H1 (cell line): Measurements from ENCODE around the gene HPN. TPM values are rescaled to one million over a fixed set of nuclear protein-coding genes. Genes with fewer than 3 reads are reported as not detected.

Experiments used
- CTCF ChIA-PET: fragments of 300-600 bp; sonication (Branson Sonifier 250); formaldehyde crosslinking; loops from one replicate; lab custom pipeline; 2021; ENCODE audit not compliant: partially characterized antibody; lab: Charles Lee
- POLR2A ChIA-PET: fragments of 300-600 bp; sonication (Branson Sonifier 250); formaldehyde crosslinking; loops from one replicate; lab custom pipeline; 2021; ENCODE audit warnings: inconsistent platforms; ENCODE audit not compliant: partially characterized antibody; lab: Charles Lee
- DNase-seq, 2 experiments: peaks; one replicate each; pipeline versions ENCODE4 v3.0.0 to v3.0.0-alpha.2; 2010 to 2022; ENCODE audit warnings: low spot score in 2 of 2, low read depth in 1 of 2, mixed read lengths in 1 of 2
- FAIRE-seq: peaks from 2 replicates; lab custom pipeline; 2011; peaks lifted over from hg19 to GRCh38; lab: Jason Lieb, UNC
- H2AFZ ChIP-seq: 2 replicates; pipeline ENCODE4 v1.8.1; 2012; ENCODE audit warnings: low read length, inconsistent platforms
- H2AK5ac ChIP-seq: 2 replicates; pipeline ENCODE4 v1.6.1; 2013; ENCODE audit warnings: low read depth, low read length
- H2BK120ac ChIP-seq: replicated peaks from 2 replicates; pipeline ENCODE3; 2013; ENCODE audit warnings: low read depth, low read length, inconsistent platforms
- H2BK12ac ChIP-seq: 2 replicates; pipeline ENCODE4 v1.6.1; 2013; ENCODE audit warnings: low read depth, low read length
- H2BK15ac ChIP-seq: 2 replicates; pipeline ENCODE4 v1.6.1; 2013; ENCODE audit warnings: low read length
- H2BK20ac ChIP-seq: 2 replicates; pipeline ENCODE4 v1.6.1; 2013; ENCODE audit warnings: low read length
- H2BK5ac ChIP-seq: 2 replicates; pipeline ENCODE4 v1.6.1; 2013; ENCODE audit warnings: low read depth, low read length
- H3K14ac ChIP-seq: 2 replicates; pipeline ENCODE4 v1.6.1; 2013; ENCODE audit warnings: inconsistent platforms; ENCODE audit not compliant: insufficient read length
- H3K18ac ChIP-seq: 2 replicates; pipeline ENCODE4 v1.6.1; 2013; ENCODE audit warnings: low read length; ENCODE audit errors: extremely low read depth
- H3K23ac ChIP-seq: 2 replicates; pipeline ENCODE4 v1.6.1; 2013; ENCODE audit warnings: inconsistent platforms; ENCODE audit not compliant: insufficient read length
- H3K23me2 ChIP-seq: 2 replicates; pipeline ENCODE4 v1.6.1; 2013; ENCODE audit warnings: low read depth, low read length
- H3K27ac ChIP-seq: 2 replicates; pipeline ENCODE4 v1.6.1; 2011; ENCODE audit warnings: low read depth, low read length, inconsistent platforms
- H3K27me3 ChIP-seq, 4 experiments: replicated peaks in 1 of 4; 1 replicate in 1 of 4; 2 replicates in 3 of 4; pipeline versions ENCODE4 v1.6.1 to v1.8.1; 2011 to 2013; ENCODE audit warnings: low read length in 3 of 4, mild to moderate bottlenecking in 3 of 4, inconsistent platforms in 2 of 4, mixed read lengths in 2 of 4, moderate library complexity in 1 of 4; ENCODE audit not compliant: control insufficient read depth in 3 of 4, insufficient read depth in 3 of 4; ENCODE audit errors: extremely low read depth in 1 of 4
- H3K36me3 ChIP-seq, 4 experiments: 2 replicates each; pipeline versions ENCODE4 v1.6.1 to v1.8.1; 2011 to 2013; ENCODE audit warnings: mild to moderate bottlenecking in 4 of 4, low read length in 3 of 4, moderate library complexity in 2 of 4, control low read depth in 1 of 4, inconsistent platforms in 1 of 4; ENCODE audit not compliant: insufficient read depth in 4 of 4, control insufficient read depth in 2 of 4
- H3K4ac ChIP-seq: replicated peaks from 2 replicates; pipeline ENCODE3; 2013; ENCODE audit warnings: low read length, low read depth, mixed read lengths, inconsistent platforms; ENCODE audit not compliant: insufficient read length
- H3K4me1 ChIP-seq, 4 experiments: replicated peaks in 1 of 4; 1 replicate in 1 of 4; 2 replicates in 3 of 4; pipeline versions ENCODE4 v1.6.1 to v1.8.1; 2011 to 2013; ENCODE audit warnings: low read length in 3 of 4, inconsistent platforms in 2 of 4, mixed read lengths in 1 of 4; ENCODE audit not compliant: insufficient read depth in 4 of 4, control insufficient read depth in 3 of 4
- H3K4me2 ChIP-seq, 2 experiments: 2 replicates each; pipeline versions ENCODE4 v1.6.1 to v1.8.1; 2011 to 2013; ENCODE audit warnings: low read depth in 2 of 2, low read length in 2 of 2, control low read depth in 1 of 2, inconsistent platforms in 1 of 2, mild to moderate bottlenecking in 1 of 2; ENCODE audit not compliant: insufficient read depth in 1 of 2
- H3K4me3 ChIP-seq, 4 experiments: fragments of 200-600, 300-600 bp in 1 of 4; sonication (generic), shearing (Covaris generic), sonication (Bioruptor Twin) in 1 of 4; 2 replicates each; pipeline versions ENCODE4 v1.5.1 to v1.8.1; 2011 to 2016; ENCODE audit warnings: low read length in 4 of 4, low read depth in 3 of 4, control low read depth in 2 of 4, inconsistent platforms in 2 of 4, mild to moderate bottlenecking in 2 of 4, mixed read lengths in 1 of 4, moderate library complexity in 1 of 4; ENCODE audit not compliant: insufficient read depth in 2 of 4; ENCODE audit errors: extremely low read depth in 1 of 4
- H3K56ac ChIP-seq: replicated peaks from 2 replicates; pipeline ENCODE3; 2013; ENCODE audit warnings: low read depth, mild to moderate bottlenecking, mixed read lengths, low read length, inconsistent platforms; ENCODE audit not compliant: insufficient read length
- H3K79me1 ChIP-seq: 2 replicates; pipeline ENCODE4 v1.6.1; 2013; ENCODE audit warnings: low read depth, low read length, control low read depth
- H3K79me2 ChIP-seq, 2 experiments: 2 replicates each; pipeline versions ENCODE4 v1.6.1 to v1.8.1; 2012 to 2013; ENCODE audit warnings: low read length in 2 of 2, mild to moderate bottlenecking in 2 of 2, inconsistent platforms in 1 of 2; ENCODE audit not compliant: insufficient read depth in 2 of 2, control insufficient read depth in 1 of 2
- H3K9ac ChIP-seq, 4 experiments: replicated peaks in 1 of 4; 1 replicate in 1 of 4; 2 replicates in 3 of 4; pipeline versions ENCODE4 v1.6.1 to v1.8.1; 2011 to 2013; ENCODE audit warnings: low read depth in 3 of 4, low read length in 3 of 4, control low read depth in 2 of 4, mild to moderate bottlenecking in 2 of 4, moderate library complexity in 2 of 4, inconsistent platforms in 1 of 4; ENCODE audit errors: extremely low read depth in 1 of 4
- H3K9me3 ChIP-seq, 2 experiments: 2 replicates each; pipeline versions ENCODE4 v1.6.1 to v1.8.1; 2012 to 2013; ENCODE audit warnings: mild to moderate bottlenecking in 2 of 2, moderate library complexity in 2 of 2, control low read depth in 1 of 2, inconsistent platforms in 1 of 2, low read depth in 1 of 2, low read length in 1 of 2, mixed read lengths in 1 of 2; ENCODE audit not compliant: insufficient read depth in 2 of 2
- H4K20me1 ChIP-seq, 2 experiments: replicated peaks in 1 of 2; 2 replicates each; pipeline versions ENCODE3 to v1.8.1; 2011 to 2013; ENCODE audit warnings: inconsistent platforms in 2 of 2, low read length in 2 of 2, mild to moderate bottlenecking in 1 of 2; ENCODE audit not compliant: insufficient read depth in 2 of 2, control insufficient read depth in 1 of 2
- H4K5ac ChIP-seq: 2 replicates; pipeline ENCODE4 v1.6.1; 2013; ENCODE audit warnings: low read length, low read depth, mixed read lengths, inconsistent platforms; ENCODE audit not compliant: insufficient read length
- H4K8ac ChIP-seq: 2 replicates; pipeline ENCODE4 v1.8.0; 2013; ENCODE audit warnings: mild to moderate bottlenecking, moderate library complexity, low read length, inconsistent platforms; ENCODE audit not compliant: insufficient read depth; ENCODE audit errors: extremely low read depth
- H4K91ac ChIP-seq: replicated peaks from 2 replicates; pipeline ENCODE3; 2013; ENCODE audit warnings: low read length, mixed read lengths, inconsistent platforms; ENCODE audit not compliant: insufficient read length
- BACH1 ChIP-seq: IDR thresholded peaks from 2 replicates; pipeline ENCODE4 v1.6.1; 2012; ENCODE audit warnings: low read length, improper control_type of control experiment
- CEBPB ChIP-seq: IDR thresholded peaks from 2 replicates; pipeline ENCODE4 v1.6.1; 2012; ENCODE audit warnings: low read depth, low read length
- HDAC2 ChIP-seq, 2 experiments: fragments of 300-600 bp in 1 of 2; sonication (generic) in 1 of 2; IDR thresholded peaks; 2 replicates each; pipeline ENCODE4 v1.6.1; 2011 to 2012; ENCODE audit warnings: low read depth in 2 of 2, low read length in 2 of 2, mild to moderate bottlenecking in 2 of 2, moderate library complexity in 2 of 2, borderline replicate concordance in 1 of 2, inconsistent platforms in 1 of 2
- MAFK ChIP-seq: IDR thresholded peaks from 2 replicates; pipeline ENCODE4 v1.6.1; 2012; ENCODE audit warnings: low read depth, mild to moderate bottlenecking, improper control_type of control experiment, low read length
- SIN3A ChIP-seq, 2 experiments: IDR thresholded peaks in 1 of 2; conservative IDR thresholded peaks in 1 of 2; 2 replicates each; pipeline ENCODE4 v1.6.1; 2011 to 2012; ENCODE audit warnings: low read length in 2 of 2, improper control_type of control experiment in 1 of 2, low read depth in 1 of 2, mild to moderate bottlenecking in 1 of 2
- TAF1 ChIP-seq: IDR thresholded peaks from 2 replicates; pipeline ENCODE4 v1.6.1; 2011; ENCODE audit warnings: mild to moderate bottlenecking, low read depth, low read length
- TBP ChIP-seq: IDR thresholded peaks from 2 replicates; pipeline ENCODE4 v1.6.1; 2011; ENCODE audit warnings: low read depth, low read length, improper control_type of control experiment
- TCF12 ChIP-seq: IDR thresholded peaks from 2 replicates; pipeline ENCODE4 v1.6.1; 2011; ENCODE audit warnings: low read depth, mild to moderate bottlenecking, low read length
- WGBS, 2 experiments: shearing (Covaris generic) in 1 of 2; methylation state at CpG; one replicate each; pipeline versions ENCODE4 v1.1.6 to v1.1.7; 2013 to 2015; ENCODE audit warnings: low lambda C conversion rate in 2 of 2, mixed read lengths in 2 of 2, inconsistent platforms in 1 of 2, low coverage in 1 of 2, missing lambda C conversion rate in 1 of 2; ENCODE audit not compliant: insufficient replicate concordance in 2 of 2, insufficient coverage in 1 of 2, insufficient read length in 1 of 2; ENCODE audit errors: extremely low coverage in 1 of 2, missing lambda C conversion rate in 1 of 2; 5-methylcytosine and 5-hydroxymethylcytosine counted together
- polyA plus RNA-seq, 7 experiments: library from polyadenylated mRNA; depleted of rRNA in 3 of 7; stranded (reverse) in 5 of 7; unstranded in 2 of 7; fragments of >200 nt in 5 of 7; fragments of 200-250 nt in 2 of 7; gene quantifications; 1 replicate in 5 of 7; 2 replicates in 1 of 7; 4 replicates in 1 of 7; pipeline versions ENCODE4 v1.2.1 to v1.2.3, GENCODE V29; 2011 to 2013; ENCODE audit warnings: missing spikeins in 2 of 7, mixed read lengths in 2 of 7
- total RNA-seq: library from RNA; stranded (reverse); fragmentation: NEBNext Ultra II Directional; extraction: Animal tissue kit (Norgen Biotek cat#: 25700); gene quantifications from 2 replicates; pipeline ENCODE4 v1.2.1, GENCODE V29; 2021
- TF ChIP-seq, protein P1 (sequence below): IDR thresholded peaks from 2 replicates; pipeline ENCODE4 v1.6.1; 2011; ENCODE audit warnings: low read depth, mild to moderate bottlenecking, low read length; ENCODE audit not compliant: insufficient read depth

The HPN gene
- total and polyA plus RNA-seq, 2 of the 8 experiments (the other 6 are each of a cell fraction or from before 2014, with no cell fraction given): 14.7 to 33.7 TPM

DNA sequence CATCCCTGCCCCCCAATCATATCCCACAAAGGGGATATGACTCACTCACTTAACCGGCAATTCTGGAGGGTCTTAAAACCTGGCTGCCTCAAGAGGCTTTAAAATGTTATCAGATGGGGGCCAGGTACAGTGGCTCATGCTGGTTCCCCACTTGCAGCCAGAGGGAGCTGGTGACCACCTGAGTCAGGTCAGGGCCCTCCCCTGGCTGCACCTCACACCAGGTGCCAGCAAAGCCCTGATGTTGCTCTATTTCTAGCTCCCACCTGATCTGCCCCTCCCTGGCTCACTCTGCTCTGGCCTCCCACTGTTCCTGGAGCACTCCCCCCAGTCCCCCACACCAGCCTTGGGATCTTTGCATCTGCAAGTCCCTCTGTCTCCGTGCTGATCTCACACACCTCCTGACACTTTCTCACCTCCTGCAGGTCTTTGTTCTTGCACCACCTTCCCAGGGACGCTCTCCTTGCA is 14.2 kb downstream of the HPN start:
- Histone ChIP-seq H2BK5ac (peak overlapping the region; percentile 75), H3K4me1 (peaks cover 0 to 11% (median 2%) of the 10 kb centered on the region in 4 experiments; a peak in 5 of 7 replicates), H3K9ac (no peak overlapping the region), H2BK15ac (no peak overlapping the region), H3K79me1 (no peaks in the 10 kb centered on the region), H3K4me3 (0 out of 8 replicates have a peak overlapping the region, but pooled peaks of 1 of the 4 experiments have one; percentile 26), H3K18ac (peak overlapping the region; percentile 60; the same call in 1 of the 2 replicates), H4K5ac (no peak overlapping the region), H3K27me3 (no peaks in the 10 kb centered on the region), H2BK12ac (0 out of 2 replicates have a peak overlapping the region, but pooled peaks have one; percentile 60), H2BK120ac (no peak overlapping the region), H3K4me2 (peak overlapping the region; percentile 1 to 49; a peak in 2 of 4 replicates), H3K56ac (no peak overlapping the region), H4K8ac (no peak overlapping the region), H3K14ac (no peak overlapping the region), H2BK20ac (no peak overlapping the region), H4K91ac (no peak overlapping the region), H3K27ac (no peak overlapping the region), H3K4ac (no peak overlapping the region), H3K9me3 (no peaks in the 10 kb centered on the region), H2AK5ac (no peak overlapping the region), H3K23me2 (no peaks in the 10 kb centered on the region), H3K23ac (no peak overlapping the region), H2AFZ (no peak overlapping the region), H3K36me3 (no peaks in the 10 kb centered on the region), H4K20me1 (peaks cover 0 to 1% of the 10 kb centered on the region in 2 experiments), H3K79me2 (no peaks in the 10 kb centered on the region)
- CTCF ChIA-PET: interaction anchor here (0.6 to 13.0 kb wide), 32 partner anchors 9 to 351 kb away, joined by 3 to 105 read pairs (median 4); partner anchors contain the start of gene LGI4
- POLR2A ChIA-PET: interaction anchor here (0.7 to 3.8 kb wide), 15 partner anchors 8 to 454 kb away, joined by 3 to 18 read pairs (median 3); no protein-coding TSS in a partner anchor
- DNase-seq: peak; percentile 75
- 8% methylated on average over 3 of the region's 3 CpGs; no CpG with 5 or more reads in 1 of the 2 experiments for WGBS, 2 experiments
- FAIRE-seq: peak; percentile 86
- peak; percentile 32; the same call in 1 of the 2 replicates for TF ChIP-seq MAFK
- TF ChIP-seq, protein P1, sequence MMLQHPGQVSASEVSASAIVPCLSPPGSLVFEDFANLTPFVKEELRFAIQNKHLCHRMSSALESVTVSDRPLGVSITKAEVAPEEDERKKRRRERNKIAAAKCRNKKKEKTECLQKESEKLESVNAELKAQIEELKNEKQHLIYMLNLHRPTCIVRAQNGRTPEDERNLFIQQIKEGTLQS: no peak
- peak in 1 of 2 experiments; percentile 74; a peak in 2 of 4 replicates for TF ChIP-seq SIN3A (conservative IDR thresholded peaks at IDR 0.05 in 1 of 2, IDR thresholded peaks at IDR 0.05 in 1 of 2; ENCODE audit: low read depth in 1 of 2, low read length in 2 of 2)
- peak; percentile 90; the same call in 1 of the 2 replicates for TF ChIP-seq TCF12
- peak; percentile 85 for TF ChIP-seq BACH1
- TF ChIP-seq TBP: peak; percentile 50; the same call in 1 of the 2 replicates
- no peak for TF ChIP-seq TAF1
- TF ChIP-seq HDAC2 (IDR thresholded peaks at IDR 0.05; ENCODE audit: borderline replicate concordance in 1 of 2, low read depth in 2 of 2, low read length in 2 of 2): peak in 1 of 2 experiments; percentile 80; a peak in 1 of 4 replicates
- TF ChIP-seq CEBPB: 0 out of 2 replicates have a peak, but pooled peaks have one; percentile 0
